Motor neuron (in vitro differentiated cells): ENCODE results near the gene UGT3A1. TPM values are rescaled to one million over a fixed set of nuclear protein-coding genes. Genes with fewer than 3 reads are reported as not detected.
A peak's percentile ranks its signal among the peaks of the same experiment; 100 is the strongest.

Experiments used
- ATAC-seq, 8 experiments: fragments of 200-7000 bp; cut with Tn5 transposase; replicated peaks in 6 of 8; 2 replicates each; pipeline ENCODE4 v1.8.0; 2021; ENCODE audit warnings: mild to moderate bottlenecking in 8 of 8, moderate library complexity in 8 of 8
- H3K27ac ChIP-seq, 2 donors: fragments of 250-450 bp; sonication (Bioruptor Pico); 2 replicates each; pipeline ENCODE4 v1.9.0; 2021; ENCODE audit warnings: antibody characterized with exemption in 2 of 2, mild to moderate bottlenecking in 2 of 2, moderate library complexity in 1 of 2
- H3K4me1 ChIP-seq, 2 donors: fragments of 250-450 bp; sonication (Bioruptor Pico); replicated peaks in 1 of 2; 2 replicates each; pipeline ENCODE4 v1.6.1; 2021; ENCODE audit warnings: antibody characterized with exemption in 2 of 2, mild to moderate bottlenecking in 2 of 2, moderate library complexity in 1 of 2
- H3K4me3 ChIP-seq, 5 donors: fragments of 250-450 bp; sonication (Bioruptor Pico); 2 replicates each; pipeline ENCODE4 v1.9.0; 2021; ENCODE audit warnings: antibody characterized with exemption in 5 of 5, mild to moderate bottlenecking in 5 of 5, moderate library complexity in 4 of 5
- WGBS, 10 experiments: fragments of 450-650 bp; shearing (Covaris generic); methylation state at CpG; one replicate each; pipeline ENCODE4 v1.0.0; 2022; 5-methylcytosine and 5-hydroxymethylcytosine counted together
- in situ Hi-C, 9 experiments: fragments of 400-800 bp; cut with MboI; loops; one replicate each; pipeline ENCODE4 v1.15.0; 2021; ENCODE audit warnings: low sequenced_read_pairs in 9 of 9, low pct_unique_long_range_greater_than_20kb in 2 of 9; ENCODE audit not compliant: unreplicated experiment in 9 of 9
- total RNA-seq, 8 experiments: library from RNA; unstranded; fragments of 300-600 nt; gene quantifications; 2 replicates each; pipeline versions ENCODE4 v1.2.3 to v1.2.4, GENCODE V29; 2022

Gene UGT3A1
- total RNA-seq, 8 experiments from 2014 or later, result 0.14 to 2.6 (median 0.55) TPM; not detected in 2

- no peaks in the 10 kb centered on the region for H3K4me1 ChIP-seq
- H3K4me3 ChIP-seq, result no peak overlapping the region
- in situ Hi-C loops, result no loop called here
- WGBS, 10 experiments, result 0 to 84% (median 50%) methylated on average over 1 to 4 of the region's 4 CpGs; no CpG with 5 or more reads in 2 of the 10 experiments
- ATAC-seq, result no peak
- no peak overlapping the region for H3K27ac ChIP-seq
These were observed 16.6 kb downstream of the UGT3A1 start for GRCh38 chr5:35974570-35974969.

GRCh38 chr5:35971878-35972210, 19.3 kb downstream of the UGT3A1 start:
- 20 to 100% (median 78%) methylated on average over 1 to 4 of the region's 5 CpGs; no CpG with 5 or more reads in 2 of the 10 experiments for WGBS, 10 experiments
- in situ Hi-C loops, result no loop called here
- ATAC-seq, result no peak
- no peak overlapping the region for H3K27ac ChIP-seq
- no peaks in the 10 kb centered on the region for H3K4me1 ChIP-seq
- H3K4me3 ChIP-seq, result no peak overlapping the region

GRCh38 chr5:35971186-35971877, 19.9 kb downstream of the UGT3A1 start:
- in situ Hi-C loops, result no loop called here
- ATAC-seq, result no peak
- Histone ChIP-seq H3K27ac (no peak overlapping the region), H3K4me1 (no peaks in the 10 kb centered on the region), H3K4me3 (no peak overlapping the region)
- WGBS, 10 experiments, result 50 to 100% (median 80%) methylated on average over 1 to 4 of the region's 4 CpGs; no CpG with 5 or more reads in 1 of the 10 experiments

GRCh38 chr5:35963381-35963843, 27.8 kb downstream of the UGT3A1 start:
- Histone ChIP-seq H3K4me1 (no peaks in the 10 kb centered on the region), H3K27ac (no peak overlapping the region), H3K4me3 (no peak overlapping the region)
- 20 to 76% (median 51%) methylated on average over 2 to 5 of the region's 8 CpGs; no CpG with 5 or more reads in 2 of the 10 experiments for WGBS, 10 experiments
- in situ Hi-C loops, result no loop called here
- peak in 1 of 8 experiments; percentile 23 for ATAC-seq

GRCh38 chr5:35960328-35960727, 30.9 kb downstream of the UGT3A1 start:
- Histone ChIP-seq H3K4me3 (no peak overlapping the region), H3K27ac (no peak overlapping the region), H3K4me1 (no peaks in the 10 kb centered on the region)
- 0 to 87% (median 22%) methylated on average over 1 to 5 of the region's 7 CpGs; no CpG with 5 or more reads in 2 of the 10 experiments for WGBS, 10 experiments
- in situ Hi-C loops, result no loop called here
- no peak for ATAC-seq

GRCh38 chr5:35956429-35956828, 34.8 kb downstream of the UGT3A1 start:
- WGBS, 10 experiments, result 60 to 100% (median 86%) methylated on average over 1 of the region's 1 CpG; no CpG with 5 or more reads in 5 of the 10 experiments
- Histone ChIP-seq H3K4me1 (no peaks in the 10 kb centered on the region), H3K4me3 (no peak overlapping the region), H3K27ac (no peak overlapping the region)
- in situ Hi-C loops, result no loop called here
- no peak for ATAC-seq

- Histone ChIP-seq H3K4me3 (no peak overlapping the region), H3K4me1 (no peaks in the 10 kb centered on the region), H3K27ac (no peak overlapping the region)
- in situ Hi-C loops, result no loop called here
- ATAC-seq, result no peak
- 0 to 93% (median 80%) methylated on average over 1 to 7 of the region's 9 CpGs; no CpG with 5 or more reads in 5 of the 10 experiments for WGBS, 10 experiments
These were observed 37.0 kb downstream of the UGT3A1 start for GRCh38 chr5:35954175-35954574.

GRCh38 chr5:35947085-35947484, 44.1 kb downstream of the UGT3A1 start:
- in situ Hi-C loops, result loop anchor here in 3 of 9 experiments (25.0 kb wide), 3 partner anchors 310 to 985 kb away; no protein-coding TSS in a partner anchor
- WGBS, 10 experiments, result 30 to 100% (median 77%) methylated on average over 1 to 5 of the region's 5 CpGs; no CpG with 5 or more reads in 2 of the 10 experiments
- no peak overlapping the region for H3K27ac ChIP-seq
- H3K4me1 ChIP-seq, result peaks cover 0 to 2% of the 10 kb centered on the region in 2 donors
- ATAC-seq, result no peak
- H3K4me3 ChIP-seq, result no peak overlapping the region

GRCh38 chr5:35939639-35940038, 51.6 kb downstream of the UGT3A1 start:
- Histone ChIP-seq H3K27ac (no peak overlapping the region), H3K4me3 (no peak overlapping the region), H3K4me1 (no peaks in the 10 kb centered on the region)
- ATAC-seq, result no peak
- in situ Hi-C loops, result loop anchor here in 3 of 9 experiments (25.0 kb wide), 3 partner anchors 302 to 977 kb away; no protein-coding TSS in a partner anchor
- WGBS, 10 experiments, result 23 to 100% (median 77%) methylated on average over 2 to 3 of the region's 3 CpGs; no CpG with 5 or more reads in 1 of the 10 experiments

GRCh38 chr5:35938568-35939227, 52.5 kb downstream of the UGT3A1 start, which contains the start of gene CAPSL:
CAPSL (minus strand) TSS chr5:35938622; CDS start chr5:35921120, 17,502 bp downstream.
- H3K4me3 ChIP-seq, result no peak within 1 kb of the TSS
- ATAC-seq, result peak in 7 of 8 experiments; percentile 42 to 100 (median 74)
- WGBS, 10 experiments, result 0 to 90% (median 61%) methylated on average over 2 of the region's 2 CpGs; no CpG with 5 or more reads in 2 of the 10 experiments
- H3K4me1 ChIP-seq, result no peaks in the 10 kb centered on the region
- in situ Hi-C loops, result loop anchor here in 3 of 9 experiments (25.0 kb wide), 3 partner anchors 301 to 976 kb away; no protein-coding TSS in a partner anchor
- no peak within 1 kb of the TSS for H3K27ac ChIP-seq

GRCh38 chr5:35926389-35927051, 64.7 kb downstream of the UGT3A1 start:
- peak; percentile 48 to 83 (median 78) for ATAC-seq
- Histone ChIP-seq H3K27ac (no peak overlapping the region), H3K4me3 (no peak overlapping the region), H3K4me1 (no peaks in the 10 kb centered on the region)
- WGBS, 10 experiments, result 6 to 66% (median 30%) methylated on average over 2 to 9 of the region's 13 CpGs; no CpG with 5 or more reads in 1 of the 10 experiments
- in situ Hi-C loops, result loop anchor here in 3 of 9 experiments (25.0 kb wide), 3 partner anchors 289 to 964 kb away; no protein-coding TSS in a partner anchor

GRCh38 chr5:35924950-35925722, 66.1 kb downstream of the UGT3A1 start:
- in situ Hi-C loops, result loop anchor here in 4 of 9 experiments (25.0 kb wide), 5 partner anchors 138 to 963 kb away; no protein-coding TSS in a partner anchor
- Histone ChIP-seq H3K27ac (no peak overlapping the region), H3K4me3 (no peak overlapping the region), H3K4me1 (no peaks in the 10 kb centered on the region)
- WGBS, 10 experiments, result 22 to 73% (median 49%) methylated on average over 2 to 18 of the region's 21 CpGs
- peak; percentile 88 to 97 (median 95) for ATAC-seq
